NCI-H526 treated with DMSO at 0.1 percent for 48 hours (cell line): Measurements from ENCODE around the gene IFNGR1.
"Not testable (repeated sequence)": the region's sequence is repeated elsewhere in the genome, so short reads cannot be mapped to it uniquely, and the experiment has no call there.

ENCODE experiments used
- DNase-seq: peaks from one replicate; lab custom pipeline; 2025; lab: John Stamatoyannopoulos, UW

Gene IFNGR1

DNA sequence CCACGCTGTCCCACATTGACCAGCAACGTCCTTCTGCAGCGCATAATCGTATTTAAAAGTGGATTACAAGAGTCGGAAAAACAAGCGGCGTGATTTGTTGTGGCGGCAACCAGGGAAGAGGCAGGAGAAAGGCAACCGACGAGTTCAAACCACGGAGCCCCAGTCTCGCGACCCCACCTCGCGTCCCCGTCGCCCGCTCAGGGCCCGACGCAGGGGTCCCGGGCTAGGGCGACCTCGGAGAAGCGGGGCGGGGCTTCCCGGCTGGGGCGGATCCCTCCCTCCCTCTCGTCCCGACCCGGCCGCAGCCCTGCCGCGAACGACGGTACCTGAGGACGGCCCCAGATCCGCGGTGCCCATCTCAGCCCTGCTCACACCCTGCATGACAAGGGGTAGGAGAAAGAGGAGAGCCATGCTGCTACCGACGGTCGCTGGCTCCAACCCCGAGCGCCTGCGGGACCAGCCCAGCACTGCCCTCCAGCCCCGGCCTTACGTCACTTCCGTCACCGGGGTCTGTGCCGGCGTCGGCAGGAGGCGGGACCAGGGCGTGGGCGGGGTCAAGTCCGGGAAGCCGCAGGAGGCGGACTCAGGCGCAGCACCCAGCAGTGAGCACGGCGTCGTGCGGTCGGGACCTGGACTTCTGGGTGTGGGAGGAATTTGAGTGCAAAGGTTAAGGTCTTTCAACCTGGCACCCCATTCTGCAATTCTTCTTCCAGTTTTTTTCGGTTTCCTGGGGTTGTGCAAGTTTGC lies at the start of gene IFNGR1:
Gene IFNGR1, minus strand, starts transcription at position 469 of the 747 bp plus-strand sequence. Its CDS starts 58 bp downstream, at position 411.
- DNase-seq, result peak; percentile 85

DNA sequence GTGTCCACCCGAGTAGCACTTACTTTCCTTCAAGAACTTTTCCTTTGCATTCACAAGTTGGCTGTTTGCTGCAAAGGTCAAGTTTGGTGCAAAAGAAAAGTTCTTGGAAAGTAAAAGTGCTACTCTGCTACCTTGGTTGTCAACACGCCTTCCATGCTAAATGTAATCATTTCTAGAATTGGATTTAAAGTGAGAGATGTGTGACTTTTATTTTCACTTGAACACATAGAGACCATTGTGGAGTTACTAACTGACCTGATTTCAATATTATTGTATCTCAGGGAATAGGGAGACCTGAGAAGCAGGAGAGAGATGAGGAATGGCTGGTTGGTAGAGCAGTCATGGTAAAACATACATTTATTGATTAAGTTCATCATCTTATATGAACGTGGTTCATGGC lies 49.7 kb upstream of the IFNGR1 start:
- DNase-seq, result no peak

DNA sequence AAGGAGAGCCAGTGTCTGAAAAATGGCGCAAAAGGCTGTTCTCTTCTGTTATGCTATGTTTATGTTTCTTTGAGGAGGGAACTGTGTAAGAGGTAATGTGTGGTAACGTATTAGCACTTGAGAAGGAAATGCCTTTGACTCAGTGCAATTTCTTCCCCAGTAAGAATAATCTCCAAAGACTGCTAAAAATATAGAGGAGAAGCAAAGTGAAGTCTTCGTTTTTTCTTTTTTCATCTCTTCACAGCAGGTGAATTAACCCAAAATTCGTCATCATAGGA lies 47.1 kb upstream of the IFNGR1 start:
- no peak for DNase-seq

DNA sequence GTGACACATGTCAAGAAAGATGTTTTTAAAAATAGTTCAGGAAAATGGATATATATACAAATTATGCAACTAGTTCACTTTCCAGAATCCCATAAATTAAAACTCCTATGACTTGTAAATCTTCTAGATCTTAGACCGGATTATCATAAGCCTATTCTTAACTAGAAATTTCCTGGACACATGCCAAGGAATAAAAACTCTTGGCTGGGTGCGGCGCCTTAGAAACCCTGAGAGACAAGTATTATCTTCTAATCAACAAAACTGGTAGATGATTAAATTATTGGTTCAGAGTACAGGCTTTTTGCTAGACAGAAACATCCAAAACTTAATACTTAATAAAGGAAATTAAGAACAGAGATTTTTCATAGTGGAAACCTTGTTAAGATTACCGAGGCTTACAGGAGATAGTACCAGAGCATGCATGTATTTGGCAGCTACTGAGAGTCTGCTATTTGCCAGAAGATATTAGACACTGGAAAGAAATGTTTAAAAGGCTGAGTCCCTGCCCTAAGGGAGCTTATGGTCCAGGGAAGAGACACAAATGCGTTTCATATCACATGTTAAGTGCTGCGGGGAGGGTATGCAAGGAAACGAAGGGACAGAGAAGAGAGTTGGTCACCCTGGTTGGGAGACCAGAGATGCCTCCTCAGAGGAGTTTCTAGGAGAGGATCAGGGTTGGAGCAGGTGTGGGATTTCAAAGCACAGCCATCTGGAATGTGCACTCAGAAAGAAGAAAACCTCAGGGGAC lies 46.5 kb upstream of the IFNGR1 start:
- DNase-seq, result no peak

DNA sequence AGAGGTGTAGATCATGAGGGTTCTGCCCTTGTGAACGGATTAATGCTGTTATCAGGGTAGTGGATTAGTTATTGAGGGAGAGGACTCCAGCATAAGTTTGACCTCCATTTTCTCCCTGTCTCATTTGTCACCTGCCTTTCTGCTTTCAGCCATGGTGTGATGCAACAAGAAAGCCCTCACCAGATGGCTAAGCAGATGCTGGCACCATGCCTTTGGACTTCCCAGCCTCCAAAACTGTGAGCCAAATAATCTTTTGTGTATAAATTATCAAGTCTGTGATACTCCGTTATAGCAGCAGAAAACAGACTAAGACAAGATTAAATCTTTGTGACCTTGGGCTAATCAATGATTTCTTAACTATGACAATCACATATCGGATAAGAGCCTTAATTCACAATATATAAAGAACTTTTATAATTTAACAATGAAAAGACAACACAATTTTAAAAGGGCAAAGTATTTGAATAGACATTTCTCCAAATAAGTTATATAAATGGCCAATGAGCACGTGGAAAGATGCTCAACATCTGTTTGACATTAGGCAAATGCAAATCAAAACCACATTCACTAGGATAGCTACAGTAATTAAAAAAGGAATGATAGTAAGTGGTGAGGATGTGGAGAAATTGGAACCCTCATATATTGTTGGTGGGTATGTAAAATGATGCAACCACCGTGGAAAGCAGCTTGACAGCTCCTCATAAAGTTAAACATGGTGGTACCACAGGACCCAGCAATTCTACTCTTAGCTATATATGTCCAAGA lies 45.3 kb upstream of the IFNGR1 start:
- no peak for DNase-seq

DNA sequence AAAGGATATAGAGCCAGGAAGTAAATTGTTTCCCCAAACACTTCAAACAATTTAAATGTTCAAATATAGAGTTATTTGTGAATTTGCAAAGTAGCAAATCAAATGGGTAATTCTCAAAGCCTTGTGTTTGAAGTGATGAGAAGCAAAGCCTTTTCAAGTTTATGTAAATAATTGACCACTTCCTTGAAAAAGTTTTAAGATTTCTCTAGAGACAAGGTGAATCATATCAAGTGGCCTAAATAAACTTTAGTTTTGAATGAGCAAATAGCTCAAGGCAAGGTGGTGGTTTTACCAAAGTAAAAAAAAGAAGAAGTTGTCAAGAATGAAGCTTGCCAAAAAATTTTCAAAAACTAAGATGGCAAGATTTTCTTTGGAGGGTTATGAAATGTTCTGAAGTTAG lies 42.6 kb upstream of the IFNGR1 start:
- DNase-seq, result no peak

DNA sequence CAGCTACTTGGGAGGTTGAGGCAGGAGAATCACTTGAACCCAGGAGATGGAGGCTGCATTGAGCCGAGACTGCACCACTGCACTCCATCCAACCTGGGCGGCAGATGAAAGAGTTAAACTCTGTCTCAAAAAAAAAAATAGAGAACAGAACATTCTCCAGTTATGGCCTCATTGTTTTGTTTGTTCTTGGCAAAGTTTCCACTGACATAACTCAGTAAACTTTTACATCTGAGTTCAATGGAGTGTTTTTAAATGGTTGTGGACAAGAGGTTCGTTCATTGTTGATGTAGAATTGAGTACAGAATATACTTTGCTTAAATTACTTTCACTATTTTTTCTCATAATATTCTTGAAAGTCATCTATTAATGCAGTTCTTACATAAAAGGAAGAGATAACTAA lies 42.2 kb upstream of the IFNGR1 start:
- no peak for DNase-seq

DNA sequence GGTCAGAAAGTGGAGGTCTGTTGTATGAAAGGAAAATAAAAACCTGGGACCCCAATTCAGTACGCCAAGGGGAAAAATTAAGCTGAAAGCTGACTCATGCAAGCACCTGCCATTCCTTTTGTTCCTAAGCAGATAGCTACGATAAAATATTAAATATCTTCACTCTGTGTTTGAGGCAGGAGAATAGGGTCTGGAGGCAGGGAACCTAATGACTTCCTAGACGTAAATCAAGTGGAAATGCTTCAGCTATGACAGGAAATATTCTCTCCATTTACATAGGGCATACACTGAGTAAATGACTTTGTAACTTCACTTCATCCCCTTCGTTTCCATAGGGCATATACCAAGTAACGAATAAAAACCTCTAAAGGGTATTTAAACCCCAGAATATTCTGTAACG lies 41.0 kb upstream of the IFNGR1 start:
- DNase-seq, result no peak

DNA sequence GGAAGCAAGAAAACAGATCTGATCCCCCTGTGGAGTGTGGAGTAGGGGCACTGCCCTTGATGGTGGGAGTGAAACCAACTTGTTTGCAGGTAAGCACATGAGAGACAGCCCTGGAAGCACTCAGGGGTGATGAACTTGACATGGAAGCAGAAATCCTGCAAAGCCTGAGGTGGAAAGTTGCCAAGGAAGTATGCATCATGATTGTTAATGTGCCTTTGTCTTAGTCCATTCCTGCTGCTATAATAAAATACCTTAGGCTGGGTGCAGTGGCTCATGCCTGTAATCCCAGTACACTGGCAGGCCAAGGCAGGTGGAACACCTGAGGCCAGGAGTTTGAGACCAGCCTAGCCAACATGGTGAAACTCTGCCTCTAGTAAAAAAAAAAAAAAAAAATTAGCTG lies 40.2 kb upstream of the IFNGR1 start:
- no peak for DNase-seq

DNA sequence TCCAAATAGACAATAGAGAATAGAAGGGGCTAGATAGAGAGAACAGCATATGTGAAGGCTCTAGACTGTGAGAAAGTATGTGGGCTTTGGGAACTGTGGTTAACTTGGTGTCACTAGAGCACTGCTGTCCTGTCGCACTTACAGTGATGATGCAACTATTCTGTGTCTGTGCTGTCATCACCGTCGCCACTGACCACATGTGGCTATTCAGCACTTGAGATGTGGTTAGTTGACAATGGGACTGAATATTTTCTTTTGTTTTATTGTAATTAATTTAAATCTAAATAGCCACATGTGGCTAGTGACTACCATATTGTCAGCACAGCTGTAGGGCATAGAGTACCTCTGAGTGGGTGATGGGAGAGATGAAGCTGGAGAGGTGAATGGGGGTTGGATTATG lies 39.0 kb upstream of the IFNGR1 start:
- DNase-seq, result no peak

DNA sequence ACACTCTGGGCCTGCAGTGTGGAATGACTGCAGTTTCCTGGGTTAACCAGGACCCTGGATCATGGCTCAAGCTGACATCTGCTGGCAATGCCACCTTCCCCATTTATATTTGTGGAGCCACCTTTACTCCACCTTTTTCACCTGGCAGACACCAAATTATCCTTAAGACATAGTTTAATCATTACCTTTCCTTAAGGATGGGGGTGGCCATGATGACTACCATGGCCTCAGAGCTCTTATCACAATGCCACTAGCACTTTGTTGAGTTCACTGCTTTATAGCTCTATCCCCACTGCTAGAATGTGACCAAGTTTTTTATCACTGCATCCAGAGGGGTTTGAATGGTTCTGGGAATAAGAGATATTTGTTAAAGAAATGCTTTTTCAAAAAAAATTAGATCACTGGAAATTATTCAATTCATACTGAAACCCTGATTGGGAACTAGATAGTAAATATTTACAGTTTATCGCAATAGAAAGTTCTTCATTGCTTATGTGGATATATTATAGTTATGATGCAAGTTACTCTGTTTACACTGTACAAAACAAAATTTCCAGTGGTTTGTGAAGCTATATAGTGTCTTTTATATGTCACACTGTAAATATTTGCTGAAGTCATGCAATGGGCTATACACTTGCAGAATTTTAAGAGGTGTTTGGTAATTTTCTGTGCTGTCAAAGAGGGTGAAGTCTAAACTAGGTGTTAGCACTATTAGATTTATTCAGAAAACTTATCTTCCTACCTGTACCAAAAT lies 37.3 kb upstream of the IFNGR1 start:
- DNase-seq, result no peak

DNA sequence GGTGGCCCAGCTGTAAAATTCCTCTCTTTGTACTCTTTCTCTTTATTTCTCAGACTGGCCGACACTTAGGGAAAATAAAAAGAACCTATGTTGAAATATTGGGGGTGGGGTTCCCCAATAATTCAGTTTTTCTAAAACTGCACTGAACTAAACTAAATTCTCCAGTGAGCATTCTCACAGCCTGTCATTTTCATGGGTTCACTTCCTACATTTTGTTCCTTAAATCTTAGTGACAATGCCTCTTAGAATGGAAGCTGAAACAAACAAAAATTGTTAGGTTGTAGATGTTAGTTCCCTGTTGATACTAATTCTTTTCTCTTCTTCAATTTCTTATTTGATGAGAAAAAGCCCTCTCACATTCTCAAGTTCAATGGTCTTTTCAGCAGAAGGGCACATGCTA lies 35.8 kb upstream of the IFNGR1 start:
- no peak for DNase-seq

DNA sequence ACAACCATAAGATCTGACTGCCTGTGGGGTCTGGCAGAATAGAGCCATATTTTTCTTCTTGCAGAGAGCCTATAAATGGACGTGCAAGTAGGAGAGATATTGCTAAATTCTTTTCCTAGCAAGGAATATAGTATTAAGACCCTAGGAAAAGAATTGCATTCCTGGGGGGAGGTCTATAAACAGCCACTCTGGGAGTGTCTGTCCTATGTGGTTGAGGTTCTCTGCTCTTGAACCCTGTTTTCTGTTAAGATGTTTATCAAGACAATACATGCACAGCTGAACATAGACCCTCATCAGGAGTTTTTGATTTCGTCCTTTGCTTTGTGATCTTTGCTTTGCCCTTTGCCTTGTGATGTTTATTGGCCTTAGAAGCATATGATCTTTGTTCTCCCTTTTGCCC lies 35.2 kb upstream of the IFNGR1 start:
- not testable (repeated sequence) for DNase-seq

DNA sequence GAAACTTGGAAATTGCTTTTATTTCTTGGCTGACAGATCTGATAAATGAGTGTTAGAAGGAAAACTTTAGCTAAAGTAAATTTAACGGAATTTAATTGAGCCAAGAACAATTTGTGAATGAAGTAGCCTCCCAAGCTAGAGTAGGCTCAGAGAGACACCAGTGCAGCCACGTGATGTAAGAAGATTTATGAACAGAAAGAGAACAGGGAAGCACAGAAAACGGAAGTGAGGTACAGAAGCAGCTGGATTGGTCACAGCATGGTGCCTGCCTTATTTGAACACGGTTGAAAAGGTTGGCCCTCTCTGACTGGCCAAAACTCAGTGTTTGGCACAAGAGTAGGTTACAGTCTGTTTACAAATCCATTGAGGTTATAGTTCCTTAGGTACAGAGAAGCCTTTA lies 29.5 kb upstream of the IFNGR1 start:
- no peak for DNase-seq

DNA sequence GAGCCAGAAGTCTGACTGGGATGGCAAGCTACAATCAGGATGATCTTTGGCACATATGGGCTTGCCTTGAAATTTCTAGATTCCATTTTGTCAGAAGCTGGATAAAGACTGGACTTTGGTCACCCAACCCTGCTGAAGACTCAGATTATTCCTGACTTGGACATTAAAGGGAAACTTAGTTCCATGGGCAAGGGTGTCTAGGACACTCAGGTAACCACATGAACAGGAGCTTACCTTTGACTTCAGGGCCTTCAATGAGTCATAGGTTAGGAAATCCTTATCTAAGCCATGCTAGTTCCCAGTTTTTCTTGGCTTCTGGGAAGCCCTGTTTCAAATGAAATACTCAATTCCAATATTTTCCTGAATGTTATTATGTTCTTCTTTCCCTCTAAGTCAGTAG lies 28.5 kb upstream of the IFNGR1 start:
- DNase-seq, result no peak

DNA sequence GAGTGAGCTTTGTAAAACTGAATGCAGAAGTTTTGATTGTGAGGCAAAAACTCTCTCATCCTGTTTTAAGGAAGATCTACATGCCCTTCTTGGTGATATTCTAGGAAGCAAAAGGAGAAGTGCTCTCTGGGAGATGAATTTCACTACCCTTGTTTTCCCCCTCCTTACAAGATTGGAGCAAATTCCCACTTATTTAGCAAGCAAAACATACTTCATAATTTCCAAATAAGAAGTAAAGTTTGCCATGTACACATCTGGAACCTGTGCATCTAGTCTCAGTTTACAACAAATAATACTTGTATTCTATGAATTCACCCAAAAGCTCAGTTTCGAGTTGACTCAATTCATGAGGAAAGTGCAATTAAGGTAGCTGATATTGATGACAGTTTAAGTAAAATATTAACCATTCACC lies 27.6 kb upstream of the IFNGR1 start:
- no peak for DNase-seq

DNA sequence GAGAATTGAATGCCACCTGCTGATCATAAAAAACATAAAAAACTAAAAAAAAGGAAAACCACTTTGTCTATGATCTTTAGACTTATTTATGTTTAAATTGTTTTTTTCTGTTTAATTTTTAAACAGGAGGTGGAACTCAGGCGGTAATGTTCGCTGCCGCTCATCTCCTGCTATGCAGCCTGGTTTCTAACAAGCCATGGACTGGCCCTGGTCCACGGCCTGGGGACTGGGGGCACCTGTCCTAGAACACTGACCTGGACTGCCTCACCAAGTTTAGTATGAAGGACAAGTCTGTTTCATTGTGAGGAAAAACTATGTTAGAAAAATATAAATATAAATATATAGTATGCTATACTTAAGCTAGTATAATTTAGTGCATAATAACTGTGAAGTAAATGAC lies 27.0 kb upstream of the IFNGR1 start:
- DNase-seq, result no peak

DNA sequence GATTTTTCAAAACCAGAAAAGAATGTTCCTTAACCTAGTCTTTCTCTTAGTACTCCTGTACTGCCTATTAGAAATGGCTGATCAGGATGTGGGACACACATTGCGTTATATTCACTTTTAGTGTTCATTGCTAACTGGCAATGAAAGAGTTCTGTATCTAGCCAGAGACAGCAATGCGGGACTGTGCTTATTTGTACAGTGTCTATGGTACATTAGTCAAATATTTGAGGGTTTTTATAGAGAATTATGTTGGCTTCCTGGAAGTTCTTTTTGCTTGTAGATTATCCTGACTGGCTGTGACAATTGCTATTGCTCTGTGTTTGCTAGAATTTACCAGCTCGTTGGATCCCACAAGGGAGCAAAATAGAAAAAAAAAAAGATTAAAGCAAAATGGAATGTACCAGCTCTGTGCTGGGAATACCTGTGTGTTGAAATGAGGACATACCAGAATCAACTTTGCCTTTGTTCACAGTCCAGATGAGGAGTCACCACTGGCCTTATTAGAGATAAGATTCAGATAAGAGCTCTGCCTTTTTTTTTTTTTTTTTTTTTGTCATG lies 22.4 kb upstream of the IFNGR1 start:
- no peak for DNase-seq

DNA sequence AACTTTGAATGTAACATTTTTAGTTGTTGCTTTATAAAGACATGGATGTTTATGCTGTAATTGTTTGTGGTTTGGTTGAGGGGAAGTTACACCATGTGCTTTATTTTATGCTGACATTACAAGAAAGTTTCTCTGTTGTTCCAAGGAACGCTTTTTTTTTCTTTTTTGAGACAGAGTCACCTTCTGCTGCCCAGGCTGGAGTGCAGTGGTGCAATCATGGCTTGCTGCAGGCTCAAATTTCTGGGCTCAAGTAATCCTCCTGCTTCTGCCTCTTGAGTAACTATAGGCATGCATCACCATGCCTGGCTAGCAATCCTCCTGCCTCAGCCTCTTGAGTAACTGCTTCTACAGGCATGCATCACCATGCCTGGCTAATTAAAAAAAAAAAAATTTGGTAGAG lies 21.0 kb upstream of the IFNGR1 start:
- no peak for DNase-seq

DNA sequence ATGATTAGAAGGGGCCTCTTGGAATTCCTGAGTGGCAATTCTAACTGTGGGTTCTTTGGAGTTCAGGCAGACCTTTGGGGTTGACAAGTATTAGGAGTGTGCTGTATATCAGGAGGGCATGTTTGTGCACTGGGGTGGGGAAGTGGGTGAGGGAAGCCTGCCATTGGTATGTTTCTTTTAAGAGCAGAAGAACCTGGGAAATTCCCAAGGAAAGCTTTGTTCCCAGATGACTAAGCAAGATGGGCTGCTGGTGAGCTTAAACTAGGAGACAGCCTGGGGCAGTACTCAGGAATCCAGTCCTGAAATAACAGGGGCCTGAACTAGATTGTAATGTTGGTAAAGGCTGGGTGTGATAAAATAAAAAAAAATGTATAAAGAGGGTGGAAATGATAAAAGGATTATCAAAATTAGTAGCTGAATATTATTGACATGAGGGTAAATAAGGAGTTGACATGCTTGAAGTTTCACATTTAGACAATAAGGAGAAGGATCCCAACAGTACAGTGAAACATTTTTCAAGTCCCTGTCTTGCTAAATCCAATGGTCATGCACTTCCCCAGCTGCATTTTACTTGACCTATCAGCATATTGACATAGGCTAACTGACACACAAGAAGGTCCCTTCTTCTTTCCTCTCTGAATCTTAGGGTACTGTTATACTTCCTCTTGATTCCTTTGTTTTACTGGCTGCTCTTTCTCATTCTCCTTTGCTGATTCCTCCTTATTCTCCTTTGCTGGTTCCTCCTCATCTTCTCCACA lies 18.4 kb upstream of the IFNGR1 start:
- no peak for DNase-seq

DNA sequence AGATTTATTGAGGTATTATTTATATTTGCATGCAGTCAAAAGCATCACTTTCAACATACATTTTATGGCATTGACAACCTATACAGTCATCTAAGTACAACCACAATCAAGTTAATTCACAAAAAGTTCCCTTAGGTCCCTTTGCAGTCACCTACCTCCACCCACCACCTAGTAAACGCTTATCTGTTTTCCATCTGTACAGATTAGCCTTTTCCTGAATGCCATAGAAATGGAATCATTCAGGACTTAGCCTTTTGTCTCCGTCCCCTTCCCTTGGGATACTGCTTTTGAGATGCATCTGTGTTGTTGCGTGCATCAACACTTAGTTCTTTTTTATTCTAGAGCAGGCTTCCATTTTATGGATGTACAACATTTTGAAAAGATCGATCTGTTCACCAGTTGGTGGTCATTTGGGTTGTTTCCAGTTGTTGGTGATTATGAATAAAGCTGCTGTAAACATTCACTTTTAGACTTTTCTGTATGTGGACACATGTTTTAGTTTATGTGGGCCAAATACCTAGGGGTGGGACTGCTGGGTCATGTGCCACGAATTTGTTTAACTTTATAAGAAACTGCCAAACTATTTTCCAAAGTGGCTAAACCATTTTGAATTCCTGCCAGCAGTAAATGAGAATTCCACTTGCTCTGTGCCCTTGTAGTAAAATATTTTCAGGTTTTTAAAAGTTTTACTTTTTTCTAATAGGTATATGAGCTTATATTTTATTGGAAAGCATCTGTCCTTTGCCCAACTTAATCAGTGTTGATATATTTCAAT lies 17.6 kb upstream of the IFNGR1 start:
- no peak for DNase-seq
